ENCODE data around the gene TRMT1. TPM values are rescaled to one million over a fixed set of nuclear protein-coding genes. Genes with fewer than 3 reads are reported as not detected.

TRMT1 gene
- total and polyA plus RNA-seq, 2 of the 8 experiments (the other 6 are each of a cell fraction or from before 2014, with no cell fraction given), result 77.4 to 99.3 TPM

DNA sequence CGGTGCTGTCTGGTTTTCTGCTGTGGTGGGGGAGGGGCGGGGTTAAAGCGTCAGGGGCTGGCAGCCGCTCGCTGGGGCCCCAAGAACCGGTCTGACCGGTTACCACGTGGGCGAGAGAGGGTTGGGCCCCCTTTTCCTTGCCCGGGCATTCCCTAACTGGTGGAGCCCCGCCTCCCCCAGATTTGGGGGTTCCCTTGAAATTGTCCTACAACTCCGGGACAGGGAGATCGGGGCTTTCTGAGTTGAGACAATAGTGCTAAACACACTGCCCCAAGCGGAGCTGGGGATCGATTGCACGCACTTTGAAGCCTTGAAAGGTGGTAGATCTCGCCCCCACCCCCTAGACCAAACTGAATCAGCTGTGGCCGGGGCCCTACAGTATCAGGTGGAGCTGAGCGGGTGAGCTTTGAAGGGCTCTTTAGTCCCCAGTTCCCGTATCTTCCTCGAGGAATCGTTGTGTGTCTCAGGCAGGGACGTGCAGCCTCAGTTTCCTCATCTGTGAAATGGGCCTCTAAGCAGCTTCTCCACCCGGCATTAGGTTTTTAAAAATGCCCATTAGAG lies 38.5 kb upstream of the TRMT1 start (continued):
- TF ChIP-seq CTCF (IDR thresholded peaks at IDR 0.05; ENCODE audit: control extremely low read depth in 1 of 3, insufficient read depth in 1 of 3, low read depth in 1 of 3, low read length in 3 of 3) (peak in 2 of 3 experiments; percentile 28 to 38; a peak in 2 of 4 replicates), SIN3A (conservative IDR thresholded peaks at IDR 0.05 in 1 of 2, IDR thresholded peaks at IDR 0.05 in 1 of 2; ENCODE audit: low read depth in 1 of 2, low read length in 2 of 2) (peak; percentile 75 to 86; a peak in 2 of 4 replicates), RFX5 (IDR thresholded peaks at IDR 0.05; ENCODE audit: borderline replicate concordance, low read depth, low read length) (no peak), SP4 (IDR thresholded peaks at IDR 0.05; ENCODE audit: low read length) (no peak), POU5F1 (IDR thresholded peaks at IDR 0.05; ENCODE audit: low read depth, low read length) (no peak), MAX (IDR thresholded peaks at IDR 0.05) (peak; percentile 93), TCF12 (IDR thresholded peaks at IDR 0.05; ENCODE audit: low read depth, low read length) (peak; percentile 87; the same call in 1 of the 2 replicates), BRCA1 (IDR thresholded peaks at IDR 0.05; ENCODE audit: low read depth, low read length) (no peak), ASH2L (IDR thresholded peaks at IDR 0.05; ENCODE audit: low read length) (peak; percentile 74), CTBP2 (IDR thresholded peaks at IDR 0.05; ENCODE audit: borderline replicate concordance, insufficient read depth, insufficient read length, low read length) (peak; percentile 28), EP300 (IDR thresholded peaks at IDR 0.05; ENCODE audit: borderline replicate concordance in 1 of 2, low read depth in 2 of 2, low read length in 2 of 2) (peak in 1 of 2 experiments; percentile 81; a peak in 1 of 3 replicates)

All from H1 (cell line).